Lung microvascular endothelial cell (primary cell): Measurements from ENCODE around the gene GRK5. TPM values are rescaled to one million over a fixed set of nuclear protein-coding genes. Genes with fewer than 3 reads are reported as not detected.
A peak's percentile ranks its signal among the peaks of the same experiment; 100 is the strongest.

ENCODE experiments used
- DNase-seq, 2 donors: peaks; one replicate each; pipeline versions ENCODE4 v3.0.0 to v3.0.0-alpha.2; 2010; ENCODE audit warnings: low read depth in 2 of 2
- total RNA-seq: library from RNA; depleted of rRNA; stranded (reverse); fragments of >200 nt; gene quantifications from 2 replicates; pipeline ENCODE4 v1.2.1, GENCODE V29; 2014

The GRK5 gene
- total RNA-seq, 1 donor from 2014 or later, result 33.7 TPM

GRCh38 chr10:119197921-119198320, 9.4 kb upstream of the GRK5 start:
- DNase-seq, result peak; percentile 83 to 85

GRCh38 chr10:119198438-119198837, 8.9 kb upstream of the GRK5 start:
- DNase-seq, result peak; percentile 28 to 29

GRCh38 chr10:119199231-119199992, 8.0 kb upstream of the GRK5 start:
- DNase-seq, result peak; percentile 89 to 91

- no peak for DNase-seq
Observed at GRCh38 chr10:119201233-119201632, 6.1 kb upstream of the GRK5 start.

- peak in 1 of 2 donors; percentile 71 for DNase-seq
Observed at GRCh38 chr10:119203006-119203405, 4.4 kb upstream of the GRK5 start.

GRCh38 chr10:119205894-119206602, 1.3 kb upstream of the GRK5 start:
- DNase-seq, result peak; percentile 36 to 71

- DNase-seq, result peak; percentile 73 to 80
Observed at GRCh38 chr10:119206603-119207365, 587 bp upstream of the GRK5 start.

- peak; percentile 62 to 69 for DNase-seq
Observed at GRCh38 chr10:119207713-119208552, 562 bp downstream of the GRK5 start.

GRCh38 chr10:119208553-119208940, 1.2 kb downstream of the GRK5 start:
- peak in 1 of 2 donors; percentile 42 for DNase-seq

GRCh38 chr10:119209035-119209735, 1.8 kb downstream of the GRK5 start:
- peak; percentile 72 to 81 for DNase-seq

GRCh38 chr10:119209736-119210355, 2.5 kb downstream of the GRK5 start:
- peak in 1 of 2 donors; percentile 55 for DNase-seq

GRCh38 chr10:119210633-119211032, 3.3 kb downstream of the GRK5 start:
- DNase-seq, result no peak

- peak; percentile 26 to 57 for DNase-seq
Observed at GRCh38 chr10:119211176-119211575, 3.8 kb downstream of the GRK5 start.

GRCh38 chr10:119211625-119212441, 4.5 kb downstream of the GRK5 start:
- peak in 1 of 2 donors; percentile 44 for DNase-seq

- no peak for DNase-seq
Observed at GRCh38 chr10:119215371-119215770, 8.0 kb downstream of the GRK5 start.

- DNase-seq, result no peak
Observed at GRCh38 chr10:119216127-119216526, 8.8 kb downstream of the GRK5 start.

GRCh38 chr10:119217401-119217800, 10.0 kb downstream of the GRK5 start:
- no peak for DNase-seq

- DNase-seq, result no peak
Observed at GRCh38 chr10:119217991-119218490, 10.7 kb downstream of the GRK5 start.

- no peak for DNase-seq
Observed at GRCh38 chr10:119219871-119220270, 12.5 kb downstream of the GRK5 start.
